ENCODE results near the gene EGLN2. TPM values are rescaled to one million over a fixed set of nuclear protein-coding genes. Genes with fewer than 3 reads are reported as not detected.
A peak's percentile ranks its signal among the peaks of the same experiment; 100 is the strongest.

The EGLN2 gene
- total and polyA plus RNA-seq, 10 of the 15 experiments (the other 5 are each of a cell fraction or from before 2014, with no cell fraction given) = 8.6 to 93.0 (median 66.8) TPM

DNA sequence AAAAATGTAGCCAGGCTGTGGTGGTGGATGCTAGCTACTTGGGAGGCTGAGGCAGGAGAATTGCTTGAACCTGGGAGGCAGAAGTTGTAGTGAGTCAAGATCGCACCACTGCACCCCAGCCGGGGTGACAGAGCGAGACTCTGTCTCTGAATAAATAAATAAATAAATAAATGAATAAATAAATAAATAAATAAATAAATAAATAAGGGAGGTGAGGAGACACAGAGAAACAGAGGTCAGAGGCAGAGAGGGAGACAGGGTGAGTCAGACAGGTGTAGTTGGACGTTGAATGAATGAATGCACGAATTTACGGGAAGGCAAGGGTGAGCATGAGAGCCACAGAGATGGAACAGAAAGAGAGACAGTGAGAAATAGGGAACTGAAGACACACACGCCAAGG is 17.9 kb upstream of the EGLN2 start:
- no TSS peak for BruUV-seq (replicated peaks)
- in situ Hi-C loops (cut with MboI) (no loop called here), intact Hi-C loops (cut with micrococcal nuclease; ENCODE audit: unreplicated experiment) (no loop called here)
- no peak overlapping the region for H3K4me3 ChIP-seq
- RAD21 ChIA-PET (ENCODE audit: unreplicated experiment) = no interaction called here
- H3K79me2 ChIP-seq (ENCODE audit: control insufficient read depth, insufficient read depth, low read length) = peaks cover 11% of the 10 kb centered on the region
- CTCF ChIA-PET = no interaction called here
- no peak for ATAC-seq
- H3K27ac ChIP-seq (ENCODE audit: control insufficient read depth, insufficient read depth) = peak overlapping the region; percentile 21
- H3K9ac ChIP-seq (ENCODE audit: control insufficient read depth, insufficient read depth, low read length) = no peak overlapping the region
- 96% methylated on average over 7 of the region's 7 CpGs for WGBS (ENCODE audit: insufficient coverage, insufficient replicate concordance, low lambda C conversion rate, missing lambda C conversion rate)
- no peaks in the 10 kb centered on the region for H3K36me3 ChIP-seq (ENCODE audit: control insufficient read depth in 2 of 2, insufficient read depth in 2 of 2, low read length in 1 of 2)
- H3K4me1 ChIP-seq (ENCODE audit: control insufficient read depth, insufficient read depth, low read length) = peaks cover 32% of the 10 kb centered on the region
- TF ChIP-seq EP300 (IDR thresholded peaks at IDR 0.05; ENCODE audit: borderline replicate concordance in 1 of 2, control insufficient read depth in 1 of 2, low read depth in 2 of 2, low read length in 2 of 2) = no peak
- TF ChIP-seq, protein P1, sequence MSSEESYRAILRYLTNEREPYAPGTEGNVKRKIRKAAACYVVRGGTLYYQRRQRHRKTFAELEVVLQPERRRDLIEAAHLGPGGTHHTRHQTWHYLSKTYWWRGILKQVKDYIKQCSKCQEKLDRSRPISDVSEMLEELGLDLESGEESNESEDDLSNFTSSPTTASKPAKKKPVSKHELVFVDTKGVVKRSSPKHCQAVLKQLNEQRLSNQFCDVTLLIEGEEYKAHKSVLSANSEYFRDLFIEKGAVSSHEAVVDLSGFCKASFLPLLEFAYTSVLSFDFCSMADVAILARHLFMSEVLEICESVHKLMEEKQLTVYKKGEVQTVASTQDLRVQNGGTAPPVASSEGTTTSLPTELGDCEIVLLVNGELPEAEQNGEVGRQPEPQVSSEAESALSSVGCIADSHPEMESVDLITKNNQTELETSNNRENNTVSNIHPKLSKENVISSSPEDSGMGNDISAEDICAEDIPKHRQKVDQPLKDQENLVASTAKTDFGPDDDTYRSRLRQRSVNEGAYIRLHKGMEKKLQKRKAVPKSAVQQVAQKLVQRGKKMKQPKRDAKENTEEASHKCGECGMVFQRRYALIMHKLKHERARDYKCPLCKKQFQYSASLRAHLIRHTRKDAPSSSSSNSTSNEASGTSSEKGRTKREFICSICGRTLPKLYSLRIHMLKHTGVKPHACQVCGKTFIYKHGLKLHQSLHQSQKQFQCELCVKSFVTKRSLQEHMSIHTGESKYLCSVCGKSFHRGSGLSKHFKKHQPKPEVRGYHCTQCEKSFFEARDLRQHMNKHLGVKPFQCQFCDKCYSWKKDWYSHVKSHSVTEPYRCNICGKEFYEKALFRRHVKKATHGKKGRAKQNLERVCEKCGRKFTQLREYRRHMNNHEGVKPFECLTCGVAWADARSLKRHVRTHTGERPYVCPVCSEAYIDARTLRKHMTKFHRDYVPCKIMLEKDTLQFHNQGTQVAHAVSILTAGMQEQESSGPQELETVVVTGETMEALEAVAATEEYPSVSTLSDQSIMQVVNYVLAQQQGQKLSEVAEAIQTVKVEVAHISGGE (CRISPR knock-in tag; IDR thresholded peaks at IDR 0.05) = no peak
- no peak for TF ChIP-seq SREBF1 (IDR thresholded peaks at IDR 0.05; ENCODE audit: low read length)
- no peak for TF ChIP-seq SPI1 (IDR thresholded peaks at IDR 0.05; ENCODE audit: borderline replicate concordance, insufficient read depth, low read depth, low read length)
- TF ChIP-seq ZNF384 (IDR thresholded peaks at IDR 0.05; ENCODE audit: borderline replicate concordance, low read depth, low read length) = no peak
- TF ChIP-seq CHD2 (IDR thresholded peaks at IDR 0.05; ENCODE audit: borderline replicate concordance, low read depth, low read length) = no peak
- no peak for TF ChIP-seq NRF1 (conservative IDR thresholded peaks at IDR 0.05; ENCODE audit: low read depth, low read length)
- TF ChIP-seq BCL11A (IDR thresholded peaks at IDR 0.05; ENCODE audit: low read depth, low read length) = no peak
- no peak for TF ChIP-seq STAT1 (conservative IDR thresholded peaks at IDR 0.05)
- no peak for TF ChIP-seq HDGF (IDR thresholded peaks at IDR 0.05)
- no peak for TF ChIP-seq LARP7 (IDR thresholded peaks at IDR 0.05)
- TF ChIP-seq JUND (IDR thresholded peaks at IDR 0.05; ENCODE audit: low read depth, low read length) = no peak
- TF ChIP-seq, protein P2, sequence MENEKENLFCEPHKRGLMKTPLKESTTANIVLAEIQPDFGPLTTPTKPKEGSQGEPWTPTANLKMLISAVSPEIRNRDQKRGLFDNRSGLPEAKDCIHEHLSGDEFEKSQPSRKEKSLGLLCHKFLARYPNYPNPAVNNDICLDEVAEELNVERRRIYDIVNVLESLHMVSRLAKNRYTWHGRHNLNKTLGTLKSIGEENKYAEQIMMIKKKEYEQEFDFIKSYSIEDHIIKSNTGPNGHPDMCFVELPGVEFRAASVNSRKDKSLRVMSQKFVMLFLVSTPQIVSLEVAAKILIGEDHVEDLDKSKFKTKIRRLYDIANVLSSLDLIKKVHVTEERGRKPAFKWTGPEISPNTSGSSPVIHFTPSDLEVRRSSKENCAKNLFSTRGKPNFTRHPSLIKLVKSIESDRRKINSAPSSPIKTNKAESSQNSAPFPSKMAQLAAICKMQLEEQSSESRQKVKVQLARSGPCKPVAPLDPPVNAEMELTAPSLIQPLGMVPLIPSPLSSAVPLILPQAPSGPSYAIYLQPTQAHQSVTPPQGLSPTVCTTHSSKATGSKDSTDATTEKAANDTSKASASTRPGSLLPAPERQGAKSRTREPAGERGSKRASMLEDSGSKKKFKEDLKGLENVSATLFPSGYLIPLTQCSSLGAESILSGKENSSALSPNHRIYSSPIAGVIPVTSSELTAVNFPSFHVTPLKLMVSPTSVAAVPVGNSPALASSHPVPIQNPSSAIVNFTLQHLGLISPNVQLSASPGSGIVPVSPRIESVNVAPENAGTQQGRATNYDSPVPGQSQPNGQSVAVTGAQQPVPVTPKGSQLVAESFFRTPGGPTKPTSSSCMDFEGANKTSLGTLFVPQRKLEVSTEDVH (IDR thresholded peaks at IDR 0.05; ENCODE audit: low read depth, partially characterized antibody) = no peak
- no peak for TF ChIP-seq NR2F1 (conservative IDR thresholded peaks at IDR 0.05)
- TF ChIP-seq FOXM1 (IDR thresholded peaks at IDR 0.05; ENCODE audit: low read depth, low read length) = no peak
- no peak for TF ChIP-seq TCF7 (IDR thresholded peaks at IDR 0.05; ENCODE audit: borderline replicate concordance)
- FAIRE-seq = no peak
- no peaks in the 10 kb centered on the region for H3K27me3 ChIP-seq (replicated peaks in 1 of 2; ENCODE audit: control insufficient read depth in 2 of 2, insufficient read depth in 2 of 2, low read length in 1 of 2)
- SMC1A ChIA-PET (ENCODE audit: uncharacterized antibody, unreplicated experiment) = no interaction called here
- no peaks in the 10 kb centered on the region for H3K9me3 ChIP-seq (replicated peaks; ENCODE audit: control insufficient read depth, insufficient read depth, low read length)
- H2AFZ ChIP-seq (ENCODE audit: control insufficient read depth, low read depth, low read length) = no peak overlapping the region
- DNase-seq (ENCODE audit: low read depth, low spot score) = no peak
- POLR2A ChIA-PET = interaction anchor here (0.6 to 0.7 kb wide), 7 partner anchors 14 to 517 kb away, joined by 3 to 4 read pairs (median 4); no protein-coding TSS in a partner anchor
- peak overlapping the region; percentile 36; the same call in 1 of the 2 replicates for H3K4me2 ChIP-seq (ENCODE audit: control insufficient read depth, insufficient read depth)
- no peaks in the 10 kb centered on the region for H4K20me1 ChIP-seq (ENCODE audit: control insufficient read depth, insufficient read depth)
